H1 (cell line): Measurements from ENCODE around the gene DES.
A peak's percentile ranks its signal among the peaks of the same experiment; 100 is the strongest.

Experiments used
- BRCA1 ChIP-seq: IDR thresholded peaks from 2 replicates; pipeline ENCODE4 v1.6.1; 2012; ENCODE audit warnings: low read depth, low read length, improper control_type of control experiment
- CTCF ChIP-seq, 3 experiments: IDR thresholded peaks; 1 replicate in 2 of 3; 2 replicates in 1 of 3; pipeline versions ENCODE4 v1.5.1 to v1.6.1; 2011; ENCODE audit warnings: low read length in 3 of 3, mild to moderate bottlenecking in 3 of 3, inconsistent platforms in 2 of 3, low read depth in 1 of 3, moderate library complexity in 1 of 3; ENCODE audit not compliant: insufficient read depth in 1 of 3; ENCODE audit errors: control extremely low read depth in 1 of 3
- EGR1 ChIP-seq: IDR thresholded peaks from 2 replicates; pipeline ENCODE4 v1.6.1; 2011; ENCODE audit warnings: low read depth, low read length, borderline replicate concordance
- NANOG ChIP-seq: IDR thresholded peaks from 2 replicates; pipeline ENCODE4 v1.6.1; 2011; ENCODE audit warnings: low read length, low read depth, mild to moderate bottlenecking, inconsistent platforms; ENCODE audit not compliant: insufficient read depth, poor library complexity, severe bottlenecking
- POLR2A ChIP-seq, 2 experiments: IDR thresholded peaks; 1 replicate in 1 of 2; 2 replicates in 1 of 2; pipeline ENCODE4 v1.6.1; 2011; ENCODE audit warnings: low read depth in 2 of 2, low read length in 2 of 2, mild to moderate bottlenecking in 2 of 2; ENCODE audit errors: control extremely low read depth in 1 of 2
- SIX5 ChIP-seq: IDR thresholded peaks from 2 replicates; pipeline ENCODE4 v1.6.1; 2011; ENCODE audit warnings: mild to moderate bottlenecking, low read depth, low read length

- TF ChIP-seq SIX5 (no peak), CTCF (IDR thresholded peaks at IDR 0.05; ENCODE audit: control extremely low read depth in 1 of 3, insufficient read depth in 1 of 3, low read depth in 1 of 3, low read length in 3 of 3) (peak; percentile 57 to 90 (median 82)), NANOG (no peak), EGR1 (no peak), POLR2A (IDR thresholded peaks at IDR 0.05; ENCODE audit: control extremely low read depth in 1 of 2, low read depth in 2 of 2, low read length in 2 of 2) (no peak), BRCA1 (no peak)
Observed at GRCh38 chr2:219433666-219434467, 15.7 kb downstream of the DES start.
